ENCODE data around the gene CCNT2. TPM values are rescaled to one million over a fixed set of nuclear protein-coding genes. Genes with fewer than 3 reads are reported as not detected.
A peak's percentile ranks its signal among the peaks of the same experiment; 100 is the strongest.

CCNT2 gene
- total RNA-seq, 1 donor from 2014 or later = 24.1 TPM

- intact Hi-C loops (cut with DNase I) = loop anchor here (5.0 to 10.0 kb wide), 2 partner anchors 137 to 800 kb away; partner anchors contain the start of gene RAB3GAP1
- DNase-seq (ENCODE audit: low spot score) = no peak
Observed at GRCh38 chr2:134917360-134917865, 1.2 kb upstream of the CCNT2 start.

DNA sequence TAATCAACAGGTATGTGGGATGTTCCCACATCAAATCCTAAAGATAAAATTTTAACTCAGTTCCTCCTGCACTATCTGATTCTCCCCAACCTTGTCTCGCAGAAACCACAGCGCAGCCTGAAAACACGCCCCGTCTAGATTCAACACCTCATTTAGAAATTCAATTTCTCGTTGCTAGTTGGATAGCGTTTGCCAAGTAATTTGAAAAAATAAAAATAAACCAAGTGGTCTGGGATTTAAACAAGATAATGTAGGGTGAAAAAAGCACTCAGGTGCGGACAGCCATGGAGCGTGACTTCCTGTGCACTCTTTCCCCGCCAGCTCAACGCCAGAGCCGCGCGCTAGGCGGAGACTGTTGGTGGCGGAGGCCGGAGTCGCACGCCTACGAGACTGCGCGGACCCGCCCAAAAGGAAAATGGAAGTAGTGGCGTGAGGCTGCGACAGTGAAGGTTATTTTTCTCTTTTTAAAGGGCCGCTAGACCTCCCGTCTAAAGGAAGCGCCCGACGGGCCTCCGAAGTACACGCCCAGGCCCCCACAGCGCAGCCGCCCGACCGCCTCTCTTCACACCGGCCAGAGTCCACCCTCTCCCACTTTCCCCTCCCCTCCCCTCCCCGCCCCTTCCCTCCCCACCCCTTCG is 615 bp upstream of the CCNT2 start:
- intact Hi-C loops (cut with DNase I) = loop anchor here (5.0 to 10.0 kb wide), 2 partner anchors 137 to 801 kb away; partner anchors contain the start of gene RAB3GAP1
- peak; percentile 94 for DNase-seq (ENCODE audit: low spot score)

DNA sequence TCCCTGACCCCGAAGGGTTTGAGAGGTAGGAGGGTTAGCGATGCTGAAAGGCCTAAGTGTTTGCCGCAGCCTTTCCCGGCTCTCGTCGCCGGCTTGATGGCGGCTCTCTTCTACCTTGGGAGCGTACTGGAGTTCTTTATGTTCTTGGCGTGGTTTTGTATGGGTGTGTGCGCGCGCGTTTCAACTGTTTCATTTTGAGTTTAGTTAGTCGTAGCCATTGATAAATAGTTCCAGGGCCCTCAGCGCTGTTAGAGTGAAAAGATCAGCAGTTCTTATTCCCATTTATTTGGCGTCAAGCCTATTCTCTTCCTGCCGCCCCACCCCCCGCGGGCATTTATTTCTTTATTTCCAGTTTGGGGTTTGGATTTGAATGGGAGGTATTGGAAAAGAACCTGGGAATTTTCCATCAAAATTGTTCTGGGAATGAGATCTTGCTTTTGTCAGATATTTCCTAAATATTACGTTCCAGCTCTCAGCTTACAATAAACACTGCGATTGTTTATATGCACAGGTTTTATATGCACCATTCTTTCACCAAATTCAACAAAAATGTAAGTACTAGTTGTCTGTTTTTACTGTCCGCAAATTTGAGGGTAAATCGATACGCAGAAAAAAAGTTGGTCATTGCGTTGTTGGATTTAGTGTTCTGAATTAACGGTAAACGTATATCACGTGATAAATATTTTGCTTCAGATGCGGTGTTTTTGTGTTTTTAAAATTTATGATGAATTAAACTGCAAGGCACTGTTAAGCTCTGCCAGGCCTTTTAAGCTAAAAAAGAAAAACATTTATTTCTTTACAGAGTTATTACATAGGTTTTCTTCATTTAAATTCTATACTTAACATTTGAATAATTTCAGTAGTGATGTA is 954 bp downstream of the CCNT2 start:
- intact Hi-C loops (cut with DNase I) = loop anchor here (5.0 to 10.0 kb wide), 3 partner anchors 135 to 802 kb away; partner anchors contain the start of genes R3HDM1, RAB3GAP1 and ZRANB3
- DNase-seq (ENCODE audit: low spot score) = no peak

- intact Hi-C loops (cut with DNase I) = loop anchor here (10.0 kb wide), 1 partner anchor 610 kb away; the partner anchor contains the start of genes R3HDM1 and ZRANB3
- no peak for DNase-seq (ENCODE audit: low spot score)
Observed at GRCh38 chr2:134924912-134925311, 6.3 kb downstream of the CCNT2 start.

- intact Hi-C loops (cut with DNase I) = loop anchor here (10.0 kb wide), 1 partner anchor 608 kb away; the partner anchor contains the start of genes R3HDM1 and ZRANB3
- DNase-seq (ENCODE audit: low spot score) = no peak
Observed at GRCh38 chr2:134926231-134926931, 7.8 kb downstream of the CCNT2 start.

GRCh38 chr2:134927195-134927594 is 8.6 kb downstream of the CCNT2 start:
- intact Hi-C loops (cut with DNase I) = loop anchor here (10.0 kb wide), 1 partner anchor 608 kb away; the partner anchor contains the start of genes R3HDM1 and ZRANB3
- DNase-seq (ENCODE audit: low spot score) = no peak

DNA sequence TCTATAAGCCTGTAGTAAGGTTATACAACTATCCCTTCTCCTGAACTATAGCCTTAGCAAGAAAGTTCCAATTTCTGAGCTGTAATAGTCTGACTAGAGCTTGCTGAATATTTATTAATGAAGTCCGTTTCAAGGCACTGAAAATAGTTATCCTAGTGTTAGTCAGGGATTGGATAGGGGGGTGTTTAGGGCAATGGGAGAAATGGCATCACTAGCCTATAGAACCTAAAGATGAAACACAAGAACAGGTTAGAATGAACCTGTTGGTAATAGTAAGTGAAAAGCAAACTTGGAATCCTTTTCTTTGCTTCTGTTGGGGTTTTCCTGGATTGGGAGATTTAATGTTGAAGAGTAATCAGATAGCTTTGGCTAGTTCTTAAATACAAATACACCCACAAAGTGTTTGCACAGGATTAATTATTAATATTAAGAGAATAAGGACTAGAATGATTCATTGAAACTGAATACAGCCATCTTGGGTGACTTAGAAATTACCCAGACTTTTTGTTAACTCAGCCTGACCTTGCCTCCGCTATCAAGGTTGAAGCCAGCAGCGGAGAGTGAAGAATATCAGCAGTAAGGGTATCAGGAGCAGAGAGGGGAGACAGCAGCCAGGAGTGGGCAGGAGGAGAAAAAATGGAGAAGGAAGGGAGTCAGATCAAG is 14.4 kb downstream of the CCNT2 start:
- no peak for DNase-seq (ENCODE audit: low spot score)
- intact Hi-C loops (cut with DNase I) = no loop called here

DNA sequence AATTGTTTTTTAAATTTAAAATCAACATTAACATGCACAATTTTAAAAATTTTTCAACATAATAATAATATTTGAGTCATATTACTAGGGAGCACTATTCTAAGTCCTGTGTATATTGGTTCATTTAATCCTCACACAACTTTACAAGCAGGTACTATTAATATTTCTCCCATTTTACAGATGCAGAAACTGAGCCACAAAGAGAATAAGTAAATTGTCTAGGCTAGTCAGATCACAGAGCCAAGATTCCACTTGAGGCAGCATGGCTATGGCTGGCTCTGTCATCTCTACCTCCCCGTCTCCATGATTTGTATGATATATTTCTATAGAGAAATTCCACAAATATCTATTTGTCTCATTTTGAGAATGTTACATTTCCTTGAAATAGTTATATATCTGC is 15.1 kb downstream of the CCNT2 start:
- DNase-seq (ENCODE audit: low spot score) = no peak
- intact Hi-C loops (cut with DNase I) = no loop called here

DNA sequence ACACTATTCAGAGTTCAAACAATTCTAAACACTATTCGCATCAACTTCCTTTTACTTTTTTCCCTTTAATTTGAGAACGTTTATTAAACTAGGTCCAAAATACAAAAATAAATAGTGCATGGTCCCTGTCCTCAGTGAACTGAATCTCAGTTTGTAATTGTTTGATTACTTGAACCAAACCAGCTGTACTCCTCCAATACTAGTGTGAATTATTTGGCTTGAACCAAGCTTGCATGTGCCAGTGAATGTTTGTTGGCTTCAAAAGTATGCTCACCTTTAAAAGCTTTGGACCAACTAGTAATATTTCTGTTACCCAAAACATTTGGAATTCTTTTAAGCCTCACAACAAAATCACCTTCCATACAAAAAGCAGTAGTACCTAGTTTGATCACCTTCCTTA is 15.5 kb downstream of the CCNT2 start:
- intact Hi-C loops (cut with DNase I) = no loop called here

GRCh38 chr2:134934641-134935040 is 16.0 kb downstream of the CCNT2 start:
- DNase-seq (ENCODE audit: low spot score) = no peak
- intact Hi-C loops (cut with DNase I) = no loop called here

More for the DNA sequence above, 15.5 kb downstream of the CCNT2 start:
- DNase-seq (ENCODE audit: low spot score) = no peak

DNA sequence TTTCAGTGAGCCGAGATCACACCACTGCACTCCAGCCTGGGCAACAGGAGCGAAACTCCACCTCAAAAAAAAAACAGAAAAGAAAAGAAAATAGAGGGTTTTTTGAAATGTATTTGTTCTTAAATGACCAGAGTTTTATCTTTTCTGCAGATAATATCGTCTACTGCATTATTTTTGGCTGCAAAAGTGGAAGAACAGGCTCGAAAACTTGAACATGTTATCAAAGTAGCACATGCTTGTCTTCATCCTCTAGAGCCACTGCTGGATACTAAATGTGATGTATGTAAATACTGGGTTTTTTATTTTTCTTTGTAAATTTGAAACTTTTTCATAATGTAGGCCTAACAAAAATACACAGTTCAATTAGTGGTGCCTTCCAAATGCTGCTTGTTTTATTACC is 18.1 kb downstream of the CCNT2 start:
- DNase-seq (ENCODE audit: low spot score) = no peak
- intact Hi-C loops (cut with DNase I) = no loop called here

GRCh38 chr2:134943540-134943939 is 24.9 kb downstream of the CCNT2 start:
- no peak for DNase-seq (ENCODE audit: low spot score)
- intact Hi-C loops (cut with DNase I) = no loop called here

GRCh38 chr2:134944975-134945374 is 26.4 kb downstream of the CCNT2 start:
- intact Hi-C loops (cut with DNase I) = no loop called here
- DNase-seq (ENCODE audit: low spot score) = no peak

GRCh38 chr2:134946073-134946472 is 27.5 kb downstream of the CCNT2 start:
- intact Hi-C loops (cut with DNase I) = no loop called here
- no peak for DNase-seq (ENCODE audit: low spot score)

DNA sequence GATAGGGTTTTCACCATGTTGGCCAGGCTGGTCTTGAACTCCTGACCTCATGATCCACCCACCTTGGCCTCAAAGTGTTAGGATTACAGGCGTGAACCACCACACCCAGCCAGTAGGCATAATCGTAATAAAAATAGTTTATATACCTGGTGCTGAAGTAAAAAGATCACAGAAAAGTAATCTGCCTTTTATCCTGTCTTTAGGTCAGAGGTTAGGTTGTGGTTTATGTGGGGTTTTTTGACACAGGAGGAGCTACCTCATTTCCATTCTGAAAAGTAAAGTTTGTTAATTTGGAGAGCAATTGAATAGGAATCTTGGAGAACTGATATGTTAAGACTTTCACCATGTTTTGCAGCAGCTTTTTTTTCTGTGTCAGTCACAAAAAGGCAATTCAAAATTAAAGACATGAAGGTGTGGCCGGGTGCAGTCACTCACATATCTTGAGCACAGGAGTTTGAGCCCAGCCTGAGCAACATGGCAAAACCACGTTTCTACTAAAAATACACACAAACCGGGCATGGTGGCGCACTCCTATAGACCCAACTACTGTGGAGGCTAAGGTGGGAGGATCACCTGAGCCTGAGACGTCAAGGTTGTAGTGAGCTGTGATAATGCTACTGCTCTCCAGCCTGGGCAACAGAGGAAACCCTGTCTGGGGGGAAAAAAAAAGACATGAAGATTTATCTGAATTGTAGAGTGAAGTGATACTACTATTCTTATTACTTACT is 31.5 kb downstream of the CCNT2 start:
- intact Hi-C loops (cut with DNase I) = no loop called here
- DNase-seq (ENCODE audit: low spot score) = no peak

DNA sequence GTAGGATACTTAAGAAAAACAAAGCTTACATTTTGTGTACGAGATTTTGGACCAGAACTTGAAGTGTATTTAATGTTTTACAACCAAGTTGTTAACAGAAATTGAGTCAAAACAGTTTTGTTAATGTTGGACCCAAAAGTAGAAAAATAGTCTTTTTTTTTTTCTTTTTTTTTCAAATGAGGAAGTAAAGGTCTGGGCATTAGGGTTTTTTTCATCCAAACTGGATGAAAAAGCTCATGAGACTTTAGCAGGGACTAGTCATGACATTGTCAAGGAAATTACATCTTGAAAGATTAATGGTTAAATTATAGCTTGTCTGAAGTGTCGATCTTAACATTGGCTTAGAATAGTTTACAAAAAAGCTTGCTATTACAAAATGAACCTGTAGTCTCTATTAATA is 32.3 kb downstream of the CCNT2 start:
- DNase-seq (ENCODE audit: low spot score) = no peak
- intact Hi-C loops (cut with DNase I) = no loop called here

DNA sequence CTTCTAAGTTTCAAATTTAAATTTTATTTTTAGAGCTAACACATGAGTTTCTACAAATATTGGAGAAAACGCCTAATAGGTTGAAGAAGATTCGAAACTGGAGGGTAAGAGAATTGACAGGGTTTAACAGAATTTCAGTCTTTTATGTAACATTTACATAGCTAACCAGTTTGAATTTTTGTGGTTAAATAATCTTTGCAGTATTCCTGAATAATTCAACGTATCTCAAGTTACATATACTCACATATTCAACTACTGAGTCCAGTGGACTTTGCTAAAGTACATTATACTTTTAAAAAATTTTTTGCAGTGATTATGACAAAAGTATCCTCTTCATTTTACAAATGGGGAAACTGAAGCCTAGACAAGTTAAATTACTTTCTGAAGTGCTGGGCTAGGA is 34.0 kb downstream of the CCNT2 start:
- intact Hi-C loops (cut with DNase I) = no loop called here
- DNase-seq (ENCODE audit: low spot score) = no peak

- intact Hi-C loops (cut with DNase I) = no loop called here
- DNase-seq (ENCODE audit: low spot score) = no peak
Observed at GRCh38 chr2:134954065-134954464, 35.4 kb downstream of the CCNT2 start.

DNA sequence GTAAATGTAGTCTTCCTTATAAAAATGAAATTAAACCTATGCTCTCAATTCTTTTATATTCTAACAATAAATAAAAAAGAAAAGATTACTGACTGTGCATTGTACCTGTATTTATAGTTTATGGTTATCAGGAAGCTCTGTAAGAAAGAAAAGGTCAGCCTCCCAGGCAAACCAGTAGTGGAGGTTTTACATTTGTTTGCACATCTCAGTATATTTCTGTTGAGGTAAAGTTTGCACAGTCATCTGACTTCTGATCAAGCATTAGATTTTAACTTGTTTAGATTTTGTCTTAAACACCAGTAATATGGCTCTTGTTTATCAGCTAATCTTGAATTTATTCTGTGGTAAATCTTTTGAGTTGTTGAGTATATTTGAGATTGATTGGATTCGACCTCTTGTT is 37.1 kb downstream of the CCNT2 start:
- intact Hi-C loops (cut with DNase I) = no loop called here

More for the DNA sequence above, 37.1 kb downstream of the CCNT2 start:
- DNase-seq (ENCODE audit: low spot score) = no peak
